ENCODE measurements around the gene TSPAN18.

TSPAN18 gene

DNA sequence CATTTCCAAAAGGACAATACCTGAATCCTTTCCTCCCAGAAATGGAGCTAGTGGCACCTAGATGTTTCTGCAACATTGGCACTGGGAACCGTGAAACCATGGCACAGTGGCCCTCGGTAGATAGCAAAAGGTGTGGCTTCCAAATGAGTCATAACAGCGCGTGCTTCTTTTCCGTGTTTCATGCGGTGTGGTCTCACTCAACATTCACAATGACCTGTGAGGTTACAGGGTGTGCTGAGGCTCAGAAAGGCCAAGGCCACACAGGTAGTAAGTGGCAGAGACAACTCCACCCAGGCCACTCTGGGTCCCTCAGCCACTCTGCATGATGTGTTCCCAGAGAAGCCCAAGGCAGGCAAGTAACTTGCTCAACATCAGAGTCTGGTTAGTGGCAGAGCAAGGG, 156.5 kb downstream of the TSPAN18 start:
- no peak overlapping the region for H2BK120ac ChIP-seq (ENCODE audit: low read depth, low read length)
- no peak overlapping the region for H2AFZ ChIP-seq (ENCODE audit: low read length)
- H3K27ac ChIP-seq (replicated peaks; ENCODE audit: low read length) = no peak overlapping the region
- no peak overlapping the region for H3K4me2 ChIP-seq (ENCODE audit: insufficient read depth, low read length, poor library complexity, severe bottlenecking)
- H3K4ac ChIP-seq (ENCODE audit: low read length) = no peak overlapping the region
- H3K9me3 ChIP-seq (replicated peaks in 1 of 2; ENCODE audit: control insufficient read depth in 2 of 2, insufficient read depth in 1 of 2, low read depth in 1 of 2, low read length in 2 of 2) = no peaks in the 10 kb centered on the region
- H3K9ac ChIP-seq (ENCODE audit: low read depth, low read length, poor library complexity) = no peak overlapping the region
- H3K4me3 ChIP-seq (ENCODE audit: low read length in 2 of 2) = no peak overlapping the region
- H3K27me3 ChIP-seq (ENCODE audit: control insufficient read depth in 3 of 3, insufficient read depth in 3 of 3, low read depth in 1 of 3, low read length in 3 of 3) = no peaks in the 10 kb centered on the region
- H3K14ac ChIP-seq (ENCODE audit: low read length) = no peak overlapping the region
- no peak overlapping the region for H4K91ac ChIP-seq (ENCODE audit: low read depth, low read length, poor library complexity)
- H2BK5ac ChIP-seq (ENCODE audit: low read length) = no peak overlapping the region
- no peak overlapping the region for H2BK15ac ChIP-seq (ENCODE audit: low read length)
- peaks cover 0 to 18% of the 10 kb centered on the region in 2 donors for H3K36me3 ChIP-seq (replicated peaks in 1 of 2; ENCODE audit: control insufficient read depth in 2 of 2, insufficient read depth in 2 of 2, low read length in 2 of 2)
- H3K79me1 ChIP-seq (ENCODE audit: low read depth, low read length) = peaks cover 12% of the 10 kb centered on the region
- H3K18ac ChIP-seq (ENCODE audit: low read length) = peak overlapping the region; percentile 0
- no peak overlapping the region for H2BK12ac ChIP-seq (ENCODE audit: low read length)
- H3K23ac ChIP-seq (ENCODE audit: low read depth, low read length, poor library complexity) = no peak overlapping the region
- WGBS, 2 donors (ENCODE audit: extremely low coverage in 2 of 2, insufficient read length in 2 of 2, insufficient replicate concordance in 1 of 2) = no CpG with 5 or more reads among the region's 6 CpGs
- no peak for DNase-seq (ENCODE audit: low spot score)
- H2AK5ac ChIP-seq (ENCODE audit: low read depth, low read length) = peak overlapping the region; percentile 47
- H3K4me1 ChIP-seq (ENCODE audit: control insufficient read depth in 2 of 2, insufficient read depth in 1 of 2, low read depth in 1 of 2, low read length in 2 of 2) = peaks cover 43 to 53% of the 10 kb centered on the region in 2 donors
- H4K8ac ChIP-seq (ENCODE audit: low read depth, low read length) = no peak overlapping the region

DNA sequence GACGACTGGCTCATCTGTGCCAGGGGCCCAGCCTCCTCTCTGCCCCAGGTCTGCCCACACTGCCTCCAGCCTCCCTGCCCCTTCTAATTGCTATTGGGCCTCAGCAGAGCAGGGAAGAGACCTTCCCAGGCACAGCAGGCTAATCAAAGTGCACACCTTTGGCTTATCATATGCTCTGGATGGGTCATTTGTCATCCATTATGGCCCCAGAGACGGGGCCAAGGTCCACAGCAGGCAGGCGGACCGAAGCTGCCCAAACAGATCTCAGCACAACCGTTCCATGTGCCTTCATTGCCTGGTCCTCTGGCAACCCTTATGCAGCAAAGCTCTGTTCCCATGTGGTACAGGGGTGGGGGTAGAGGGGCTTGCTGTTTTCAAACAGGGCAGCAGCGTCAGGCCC, 157.3 kb downstream of the TSPAN18 start:
- no peak overlapping the region for H3K4me2 ChIP-seq (ENCODE audit: insufficient read depth, low read length, poor library complexity, severe bottlenecking)
- H2AK5ac ChIP-seq (ENCODE audit: low read depth, low read length) = peak overlapping the region; percentile 8
- H2BK15ac ChIP-seq (ENCODE audit: low read length) = no peak overlapping the region
- H2BK120ac ChIP-seq (ENCODE audit: low read depth, low read length) = no peak overlapping the region
- no peak overlapping the region for H4K8ac ChIP-seq (ENCODE audit: low read depth, low read length)
- H3K9ac ChIP-seq (ENCODE audit: low read depth, low read length, poor library complexity) = no peak overlapping the region
- no peak overlapping the region for H4K91ac ChIP-seq (ENCODE audit: low read depth, low read length, poor library complexity)
- WGBS, 2 donors (ENCODE audit: extremely low coverage in 2 of 2, insufficient read length in 2 of 2, insufficient replicate concordance in 1 of 2) = no CpG with 5 or more reads among the region's 6 CpGs
- no peak overlapping the region for H3K4ac ChIP-seq (ENCODE audit: low read length)
- H2BK5ac ChIP-seq (ENCODE audit: low read length) = no peak overlapping the region
- no peaks in the 10 kb centered on the region for H3K9me3 ChIP-seq (replicated peaks in 1 of 2; ENCODE audit: control insufficient read depth in 2 of 2, insufficient read depth in 1 of 2, low read depth in 1 of 2, low read length in 2 of 2)
- peak overlapping the region; percentile 49 for H3K18ac ChIP-seq (ENCODE audit: low read length)
- H3K4me1 ChIP-seq (ENCODE audit: control insufficient read depth in 2 of 2, insufficient read depth in 1 of 2, low read depth in 1 of 2, low read length in 2 of 2) = peaks cover 37 to 47% of the 10 kb centered on the region in 2 donors
- no peak overlapping the region for H2AFZ ChIP-seq (ENCODE audit: low read length)
- peaks cover 12% of the 10 kb centered on the region for H3K79me1 ChIP-seq (ENCODE audit: low read depth, low read length)
- no peak overlapping the region for H3K14ac ChIP-seq (ENCODE audit: low read length)
- no peak overlapping the region for H2BK12ac ChIP-seq (ENCODE audit: low read length)
- no peak for DNase-seq (ENCODE audit: low spot score)
- no peaks in the 10 kb centered on the region for H3K27me3 ChIP-seq (ENCODE audit: control insufficient read depth in 3 of 3, insufficient read depth in 3 of 3, low read depth in 1 of 3, low read length in 3 of 3)
- no peak overlapping the region for H3K4me3 ChIP-seq (ENCODE audit: low read length in 2 of 2)
- H3K23ac ChIP-seq (ENCODE audit: low read depth, low read length, poor library complexity) = no peak overlapping the region
- peaks cover 0 to 18% of the 10 kb centered on the region in 2 donors for H3K36me3 ChIP-seq (replicated peaks in 1 of 2; ENCODE audit: control insufficient read depth in 2 of 2, insufficient read depth in 2 of 2, low read length in 2 of 2)
- H3K27ac ChIP-seq (replicated peaks; ENCODE audit: low read length) = no peak overlapping the region

DNA sequence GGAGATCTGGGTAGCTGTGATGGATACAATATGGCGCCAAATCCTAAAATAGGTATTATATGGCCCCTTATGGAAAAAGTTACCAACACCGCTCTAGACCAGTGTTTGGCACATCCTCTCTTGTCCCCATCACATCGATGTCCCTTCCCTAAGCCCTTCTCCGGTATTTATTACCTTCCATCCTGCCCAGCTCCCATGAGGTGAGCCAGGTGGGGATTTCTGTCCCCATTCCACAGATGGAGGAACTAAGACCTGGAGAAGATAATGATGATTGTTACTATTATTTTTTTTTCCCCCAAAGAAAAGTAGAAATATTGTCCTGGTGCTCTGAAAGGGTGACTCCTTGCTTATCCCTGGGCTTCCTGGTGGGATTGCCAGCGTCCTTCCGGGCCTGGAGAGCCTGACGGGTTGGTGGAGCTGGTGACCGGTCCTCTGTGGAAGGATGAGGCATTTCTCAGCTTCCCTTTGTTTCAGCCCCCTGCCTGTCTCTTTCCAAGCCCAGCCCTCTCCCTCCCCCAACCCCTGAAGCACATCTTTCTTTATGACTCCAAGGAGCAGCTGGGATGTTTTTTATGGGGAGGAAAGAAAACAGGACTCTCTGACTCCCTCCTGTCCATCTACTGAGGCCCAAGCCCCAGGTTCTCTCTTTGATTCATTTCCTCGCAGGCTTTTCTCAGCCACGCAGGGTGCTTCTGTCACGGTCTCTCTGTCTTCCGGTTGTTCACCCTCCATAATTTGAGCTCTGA, 158.5 kb downstream of the TSPAN18 start:
- no CpG with 5 or more reads among the region's 12 CpGs for WGBS, 2 donors (ENCODE audit: extremely low coverage in 2 of 2, insufficient read length in 2 of 2, insufficient replicate concordance in 1 of 2)
- H2AFZ ChIP-seq (ENCODE audit: low read length) = peak overlapping the region; percentile 4
- H2BK120ac ChIP-seq (ENCODE audit: low read depth, low read length) = no peak overlapping the region
- peak overlapping the region; percentile 12 for H2AK5ac ChIP-seq (ENCODE audit: low read depth, low read length)
- H3K4me1 ChIP-seq (ENCODE audit: control insufficient read depth in 2 of 2, insufficient read depth in 1 of 2, low read depth in 1 of 2, low read length in 2 of 2) = peaks cover 37 to 39% of the 10 kb centered on the region in 2 donors
- peak overlapping the region; percentile 0 for H3K27ac ChIP-seq (replicated peaks; ENCODE audit: low read length)
- no peak overlapping the region for H3K9ac ChIP-seq (ENCODE audit: low read depth, low read length, poor library complexity)
- H4K8ac ChIP-seq (ENCODE audit: low read depth, low read length) = no peak overlapping the region
- H2BK15ac ChIP-seq (ENCODE audit: low read length) = no peak overlapping the region
- H3K4ac ChIP-seq (ENCODE audit: low read length) = no peak overlapping the region
- no peak overlapping the region for H3K23ac ChIP-seq (ENCODE audit: low read depth, low read length, poor library complexity)
- H3K36me3 ChIP-seq (replicated peaks in 1 of 2; ENCODE audit: control insufficient read depth in 2 of 2, insufficient read depth in 2 of 2, low read length in 2 of 2) = peaks cover 0 to 10% of the 10 kb centered on the region in 2 donors
- peaks cover 6% of the 10 kb centered on the region for H3K79me1 ChIP-seq (ENCODE audit: low read depth, low read length)
- H3K27me3 ChIP-seq (ENCODE audit: control insufficient read depth in 3 of 3, insufficient read depth in 3 of 3, low read depth in 1 of 3, low read length in 3 of 3) = no peaks in the 10 kb centered on the region
- H2BK12ac ChIP-seq (ENCODE audit: low read length) = no peak overlapping the region
- no peak overlapping the region for H3K18ac ChIP-seq (ENCODE audit: low read length)
- DNase-seq (ENCODE audit: low spot score) = no peak
- H4K91ac ChIP-seq (ENCODE audit: low read depth, low read length, poor library complexity) = no peak overlapping the region
- H3K14ac ChIP-seq (ENCODE audit: low read length) = no peak overlapping the region
- H3K9me3 ChIP-seq (replicated peaks in 1 of 2; ENCODE audit: control insufficient read depth in 2 of 2, insufficient read depth in 1 of 2, low read depth in 1 of 2, low read length in 2 of 2) = no peaks in the 10 kb centered on the region
- no peak overlapping the region for H2BK5ac ChIP-seq (ENCODE audit: low read length)
- H3K4me3 ChIP-seq (ENCODE audit: low read length in 2 of 2) = no peak overlapping the region
- H3K4me2 ChIP-seq (ENCODE audit: insufficient read depth, low read length, poor library complexity, severe bottlenecking) = no peak overlapping the region

DNA sequence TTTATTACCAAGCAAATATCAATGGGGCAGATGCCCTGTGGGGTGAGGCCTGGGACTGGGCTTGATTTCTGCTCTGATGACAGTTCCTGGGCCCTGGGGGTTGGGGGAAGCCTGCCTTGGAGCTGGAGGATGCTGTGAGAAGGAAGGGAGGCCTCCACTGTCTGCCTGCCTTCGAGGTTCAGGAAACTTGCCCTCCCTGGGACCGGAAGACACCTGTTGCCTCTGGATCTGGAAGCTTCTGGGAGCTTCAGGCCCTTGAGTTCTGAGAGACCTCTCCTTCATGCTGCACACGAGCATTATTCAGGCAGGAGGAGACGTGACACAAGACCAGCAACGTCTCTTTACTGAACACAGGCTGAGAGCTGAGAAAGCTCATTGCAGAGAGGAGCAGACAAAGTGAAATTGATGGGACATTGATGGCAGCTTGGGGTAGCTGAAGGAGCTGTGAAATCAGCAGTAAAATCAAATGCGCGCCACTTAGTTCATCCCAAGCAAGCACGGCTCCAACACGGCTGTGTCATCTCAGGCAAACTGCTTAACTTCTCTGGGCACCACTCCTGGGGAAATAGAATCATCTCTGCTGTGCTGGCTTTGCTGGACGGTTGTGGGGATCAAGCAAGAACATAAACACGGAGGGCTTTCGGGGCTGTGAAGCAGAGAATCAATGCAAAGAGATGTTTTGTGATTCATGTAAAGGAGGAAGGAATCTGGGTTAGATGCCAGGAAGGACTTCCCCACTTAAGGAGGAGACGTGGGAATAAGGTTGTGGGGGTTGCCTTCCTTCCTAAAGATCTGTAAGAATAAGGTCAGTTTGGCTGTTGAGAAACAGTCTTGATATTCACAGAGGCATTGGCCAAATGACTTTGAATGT, 159.4 kb downstream of the TSPAN18 start:
- Histone ChIP-seq H3K9me3 (replicated peaks in 1 of 2; ENCODE audit: control insufficient read depth in 2 of 2, insufficient read depth in 1 of 2, low read depth in 1 of 2, low read length in 2 of 2) (no peaks in the 10 kb centered on the region), H2AK5ac (ENCODE audit: low read depth, low read length) (no peak overlapping the region), H2BK5ac (ENCODE audit: low read length) (no peak overlapping the region), H2BK120ac (ENCODE audit: low read depth, low read length) (no peak overlapping the region), H3K9ac (ENCODE audit: low read depth, low read length, poor library complexity) (no peak overlapping the region), H3K4me3 (ENCODE audit: low read length in 2 of 2) (no peak overlapping the region), H3K4ac (ENCODE audit: low read length) (no peak overlapping the region), H3K23ac (ENCODE audit: low read depth, low read length, poor library complexity) (no peak overlapping the region), H3K27me3 (ENCODE audit: control insufficient read depth in 3 of 3, insufficient read depth in 3 of 3, low read depth in 1 of 3, low read length in 3 of 3) (no peaks in the 10 kb centered on the region), H3K4me1 (ENCODE audit: control insufficient read depth in 2 of 2, insufficient read depth in 1 of 2, low read depth in 1 of 2, low read length in 2 of 2) (peaks cover 39% of the 10 kb centered on the region in 2 donors), H2AFZ (ENCODE audit: low read length) (no peak overlapping the region), H2BK12ac (ENCODE audit: low read length) (no peak overlapping the region), H3K18ac (ENCODE audit: low read length) (peak overlapping the region; percentile 67), H4K91ac (ENCODE audit: low read depth, low read length, poor library complexity) (no peak overlapping the region), H4K8ac (ENCODE audit: low read depth, low read length) (no peak overlapping the region), H3K14ac (ENCODE audit: low read length) (no peak overlapping the region), H3K79me1 (ENCODE audit: low read depth, low read length) (peaks cover 2% of the 10 kb centered on the region), H3K36me3 (replicated peaks in 1 of 2; ENCODE audit: control insufficient read depth in 2 of 2, insufficient read depth in 2 of 2, low read length in 2 of 2) (peaks cover 0 to 5% of the 10 kb centered on the region in 2 donors), H2BK15ac (ENCODE audit: low read length) (no peak overlapping the region), H3K4me2 (ENCODE audit: insufficient read depth, low read length, poor library complexity, severe bottlenecking) (no peak overlapping the region), H3K27ac (replicated peaks; ENCODE audit: low read length) (peak overlapping the region; percentile 0)
- no CpG with 5 or more reads among the region's 13 CpGs for WGBS, 2 donors (ENCODE audit: extremely low coverage in 2 of 2, insufficient read length in 2 of 2, insufficient replicate concordance in 1 of 2)
- DNase-seq (ENCODE audit: low spot score) = no peak
